AG08395 (cell line): ENCODE data around the gene SLC5A6.

Experiments
- DNase-seq: peaks from one replicate; pipeline ENCODE4 v3.0.0; 2012; ENCODE audit warnings: mixed read lengths, low spot score

The SLC5A6 gene

DNA sequence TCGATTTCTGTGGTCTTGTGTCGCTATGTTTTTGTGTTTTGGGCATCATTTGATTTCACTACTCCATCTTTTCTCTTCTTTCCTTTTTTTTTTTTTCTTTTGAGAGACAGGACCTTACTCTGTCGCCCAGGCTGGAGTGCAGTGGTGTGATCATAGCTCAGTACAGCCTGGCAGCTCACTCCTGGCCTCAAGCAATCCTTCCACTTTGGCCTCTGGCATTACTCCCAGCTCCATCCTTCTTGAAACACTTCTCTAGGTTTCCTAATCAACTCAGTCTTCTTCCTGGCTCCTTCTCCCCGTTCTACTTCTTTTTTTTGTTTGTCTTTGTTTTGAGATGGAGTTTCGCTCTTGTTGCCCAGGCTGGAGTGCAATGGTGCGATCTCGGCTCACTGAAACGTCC lies 36.7 kb downstream of the SLC5A6 start:
- DNase-seq = no peak

DNA sequence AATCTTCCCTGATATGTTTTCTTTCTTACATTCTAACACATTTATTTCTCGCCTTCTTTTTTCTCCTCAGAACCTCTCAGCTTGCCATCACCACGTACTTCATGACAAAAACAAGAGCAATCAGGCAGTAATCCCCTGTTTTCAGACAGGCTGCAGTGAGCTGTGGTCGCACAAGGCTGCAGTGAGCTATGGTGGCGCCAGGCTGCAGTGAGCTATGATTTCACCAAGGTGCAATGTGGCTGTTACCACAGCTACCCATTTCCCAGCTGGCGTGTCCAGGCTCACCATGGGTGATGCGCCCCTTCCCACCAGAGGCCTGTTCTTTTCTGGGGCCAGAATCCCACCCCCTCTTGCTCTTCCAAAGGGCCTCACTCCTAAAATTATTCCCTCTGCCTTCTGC lies 37.4 kb downstream of the SLC5A6 start:
- DNase-seq = no peak

DNA sequence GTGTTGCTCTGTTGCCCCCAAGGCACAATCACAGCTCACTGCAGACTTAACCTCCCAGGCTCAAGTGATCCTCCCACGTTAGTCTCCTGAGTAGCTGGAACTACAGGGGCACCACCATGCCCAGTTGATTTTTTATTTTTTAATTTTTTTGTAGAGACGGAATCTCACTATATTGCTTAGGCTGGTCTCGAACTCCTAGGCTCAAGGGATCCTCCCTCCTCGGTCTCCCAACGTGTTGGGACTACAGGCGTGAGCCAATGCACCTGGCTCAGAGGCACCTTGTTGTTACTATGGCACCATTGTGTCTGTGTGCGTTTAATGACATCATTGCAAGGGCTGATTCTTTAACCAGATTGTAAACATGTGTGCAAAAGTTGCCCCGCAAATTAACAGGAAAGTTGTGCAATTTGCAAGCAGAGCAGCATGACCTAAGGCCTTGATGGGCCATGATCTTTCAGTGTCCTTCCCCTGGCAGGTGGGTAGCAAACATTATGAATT lies 40.7 kb downstream of the SLC5A6 start:
- DNase-seq = no peak

DNA sequence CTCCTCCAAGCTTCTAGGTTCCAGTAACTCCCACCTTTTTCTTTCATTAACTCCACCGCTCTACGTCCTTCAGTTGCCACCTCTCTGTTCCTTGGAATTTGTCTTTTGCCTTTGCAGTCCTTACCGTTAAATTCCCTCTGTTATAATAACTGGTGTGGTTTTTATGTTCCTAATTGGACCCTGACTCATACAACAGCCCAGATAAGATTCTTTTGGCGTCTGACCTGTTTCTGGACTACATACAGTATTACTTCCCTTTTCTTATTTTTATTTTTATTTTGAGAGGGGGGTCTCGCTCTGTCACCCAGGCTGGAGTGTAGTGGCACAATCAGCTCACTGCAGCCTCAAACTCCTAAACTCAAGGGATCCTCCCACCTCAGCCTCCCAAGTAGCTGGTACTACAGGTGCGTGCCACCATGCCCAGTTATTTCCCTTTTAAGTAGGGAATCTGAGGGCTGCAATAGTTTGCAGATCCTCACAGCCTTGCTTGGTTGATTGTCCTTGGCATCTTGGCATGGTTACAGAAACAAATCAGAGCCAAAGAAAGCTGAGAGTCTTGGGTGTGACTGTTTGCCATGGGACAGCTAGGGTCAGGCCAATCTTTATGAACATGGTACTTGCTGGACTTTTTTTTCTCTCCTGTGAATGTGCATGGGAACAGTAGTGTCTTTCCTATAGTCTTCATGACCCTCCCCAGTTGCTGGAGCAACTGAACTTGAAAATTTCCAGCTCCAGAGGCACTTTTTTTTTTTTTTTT lies 41.3 kb downstream of the SLC5A6 start:
- DNase-seq = no peak

DNA sequence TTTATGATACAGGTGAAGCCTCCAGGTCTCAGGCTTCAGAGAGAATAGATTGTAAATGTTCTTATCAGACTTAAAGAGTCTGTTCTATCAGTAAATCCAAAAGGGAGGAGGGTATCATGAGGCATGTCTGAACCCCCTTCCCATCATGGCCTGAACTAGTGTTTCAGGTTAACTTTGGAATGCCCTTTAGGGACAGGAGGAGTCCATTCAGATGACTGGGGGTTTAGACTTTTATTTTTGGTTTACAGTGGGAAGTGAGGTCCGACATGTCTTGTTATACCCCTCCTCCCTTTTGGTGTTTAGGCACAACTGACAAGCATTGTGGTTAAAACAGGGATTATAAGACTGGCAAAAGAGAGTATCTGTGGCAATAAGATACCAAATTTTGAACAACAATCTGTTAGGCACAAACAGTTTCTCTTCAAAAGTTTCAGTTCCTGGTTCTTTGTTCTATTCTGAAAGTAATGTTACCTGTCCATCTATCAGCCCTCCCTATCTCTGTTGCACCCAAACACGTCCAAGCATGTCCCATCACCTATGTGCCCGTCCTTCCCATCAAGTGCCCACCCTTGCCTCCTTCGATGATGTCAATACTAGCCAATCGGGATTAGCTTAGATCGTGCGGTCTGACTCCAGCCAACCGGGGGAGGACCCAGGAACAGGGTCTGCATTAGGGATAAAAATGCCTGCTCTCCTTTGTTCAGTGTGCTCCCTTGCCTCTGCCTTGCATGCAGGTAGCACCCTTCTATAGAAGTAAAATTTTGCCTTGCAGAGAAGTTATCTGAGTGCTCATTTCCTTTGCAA lies 46.9 kb downstream of the SLC5A6 start:
- DNase-seq = no peak

GRCh38 chr2:27162151-27163121 lies 49.6 kb downstream of the SLC5A6 start:
- DNase-seq = no peak

GRCh38 chr2:27160191-27160590 lies 51.9 kb downstream of the SLC5A6 start:
- DNase-seq = no peak

DNA sequence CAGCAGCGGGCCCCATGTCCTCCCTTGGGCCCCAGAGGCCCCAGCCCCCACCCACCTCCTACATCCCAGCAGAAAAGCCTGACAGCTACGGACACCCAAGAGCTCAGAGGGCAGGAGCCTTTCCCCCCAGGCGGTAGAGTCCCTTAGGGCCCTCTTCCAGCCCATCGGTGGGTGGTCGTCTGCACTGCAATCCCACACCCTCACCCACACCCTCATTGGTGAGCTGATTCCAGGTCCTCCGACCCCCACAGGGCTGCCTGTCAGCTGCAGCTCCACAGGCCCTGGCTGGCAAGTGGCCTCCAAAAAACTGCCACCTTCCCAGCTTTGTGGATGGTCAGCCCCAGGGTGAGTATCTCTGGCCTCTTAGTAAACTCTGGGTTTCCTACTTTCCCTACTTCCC lies 52.8 kb downstream of the SLC5A6 start:
- DNase-seq = no peak

DNA sequence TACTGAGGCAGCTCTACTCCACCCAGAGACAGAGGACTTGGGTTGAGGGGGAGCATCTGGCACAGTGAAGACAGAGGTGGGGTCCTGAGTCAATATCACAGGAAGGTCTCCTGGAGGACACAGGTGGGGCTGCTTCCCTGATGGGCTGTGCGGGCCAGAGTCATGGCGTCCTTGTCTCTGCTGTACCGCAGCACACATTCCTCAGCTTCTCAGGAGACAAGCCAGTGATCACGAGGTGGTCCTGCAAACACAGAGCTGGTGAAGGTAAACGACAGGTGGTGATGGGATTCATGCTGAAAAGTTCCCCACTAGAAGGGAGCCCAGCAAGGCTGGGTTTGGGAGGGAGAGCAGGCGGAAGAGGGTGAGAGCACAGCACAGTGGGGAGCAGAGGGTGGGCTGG lies 53.6 kb downstream of the SLC5A6 start:
- no peak for DNase-seq

DNA sequence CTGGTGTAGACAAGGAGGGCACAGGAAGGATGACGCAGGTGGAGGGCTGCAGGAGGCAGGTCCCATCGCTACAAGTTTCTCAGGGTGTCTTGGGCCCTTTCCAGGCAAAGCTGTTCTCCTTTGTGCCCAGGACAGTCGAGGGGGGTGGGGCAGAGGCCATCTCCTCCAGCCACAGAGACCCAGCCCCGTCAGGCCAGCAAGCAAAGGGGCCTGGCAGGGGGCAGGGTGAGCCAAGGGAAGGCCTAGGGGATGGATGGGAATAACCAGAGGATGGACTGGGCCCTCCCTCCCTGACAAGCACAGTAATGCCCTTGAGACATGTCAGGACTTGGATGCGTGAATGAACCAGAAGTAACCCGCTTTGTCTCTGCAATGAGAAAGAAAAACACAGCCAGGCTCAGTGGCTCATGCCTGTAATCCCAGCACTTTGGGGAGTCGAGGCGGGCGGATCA lies 57.0 kb downstream of the SLC5A6 start:
- no peak for DNase-seq

- no peak for DNase-seq
Observed at GRCh38 chr2:27154488-27154887, 57.6 kb downstream of the SLC5A6 start.

DNA sequence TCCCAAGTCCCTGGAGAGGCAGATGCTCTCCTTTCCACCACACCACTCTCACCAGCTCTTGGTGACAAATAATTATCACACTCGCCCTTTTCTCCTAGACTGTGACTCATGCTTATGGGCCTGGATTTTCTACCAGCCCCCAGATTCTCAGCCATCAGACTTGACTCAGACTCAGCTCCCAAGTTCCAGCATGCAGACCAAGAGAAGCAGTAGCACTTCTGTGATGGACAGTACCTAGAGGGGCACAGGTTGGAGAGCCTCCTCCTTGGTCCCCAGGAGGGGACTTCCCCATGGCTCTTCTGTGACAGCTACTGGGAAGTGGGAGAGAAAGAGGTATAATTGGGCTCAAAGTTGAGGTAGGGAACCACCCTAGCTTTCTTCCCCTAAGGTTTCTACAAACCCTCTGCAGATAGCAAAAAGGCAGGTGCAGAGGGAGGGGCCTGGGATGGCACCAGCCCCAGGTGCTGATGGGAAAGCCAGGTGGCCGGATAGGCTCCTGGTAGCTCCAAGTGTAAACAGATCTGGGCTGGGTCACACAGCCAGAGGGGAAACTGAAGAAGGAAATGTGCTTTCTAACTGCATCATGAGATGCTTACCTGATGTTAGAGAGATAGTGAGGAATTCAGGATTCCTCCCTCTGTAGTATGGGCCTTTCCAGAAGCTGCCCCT lies 59.1 kb downstream of the SLC5A6 start:
- DNase-seq = peak; percentile 64

DNA sequence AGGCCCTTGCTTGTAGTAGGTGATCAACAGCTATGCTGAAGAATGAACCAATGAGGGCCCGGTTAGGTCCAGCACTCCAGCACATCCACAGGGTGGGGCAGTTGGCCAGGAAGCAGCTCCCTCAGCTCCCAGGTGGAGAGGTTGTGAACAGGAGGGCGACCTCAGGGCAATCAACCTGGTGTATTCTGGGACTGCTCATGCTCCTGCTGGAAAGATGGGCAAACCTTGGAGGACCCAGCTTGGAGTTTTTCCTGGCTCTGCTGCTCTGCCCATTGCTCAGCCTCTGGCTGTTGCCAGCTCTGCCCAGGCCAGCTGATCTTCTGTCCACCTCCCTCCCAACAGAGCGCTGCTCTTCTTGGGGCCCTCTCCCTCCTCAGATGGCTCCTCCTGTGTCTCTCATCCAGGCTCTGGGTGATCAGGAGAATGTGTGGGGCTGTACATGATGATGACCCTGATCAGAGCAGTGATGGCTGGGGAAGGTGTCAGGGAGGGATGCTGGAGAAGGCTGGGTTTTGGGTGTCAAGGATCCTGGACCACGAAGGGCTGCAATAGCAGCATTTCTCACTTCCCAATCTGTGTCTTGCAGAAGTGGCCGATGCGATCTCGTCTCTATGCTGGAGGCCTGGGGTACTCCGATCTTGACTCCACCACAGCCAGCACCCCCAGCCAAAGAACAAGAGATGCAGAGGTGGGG lies 59.8 kb downstream of the SLC5A6 start:
- no peak for DNase-seq

- no peak for DNase-seq
Observed at GRCh38 chr2:27150639-27151230, 61.3 kb downstream of the SLC5A6 start.
